K562 (cell line): Measurements from ENCODE around the gene AFG1L.

Experiments
- AFF4 ChIP-seq: sonication (generic); formaldehyde crosslinking; IDR thresholded peaks from 2 replicates; pipeline ENCODE4 v1.8.0; 2023; ENCODE audit warnings: mild to moderate bottlenecking, missing genetic modification reagents
- NR3C1 ChIP-seq: sonication (generic); formaldehyde crosslinking; IDR thresholded peaks from 2 replicates; pipeline ENCODE4 v1.8.1; 2022; ENCODE audit warnings: missing genetic modification reagents
- ZNF324 ChIP-seq: fragments of 250-450 bp; sonication (Bioruptor Pico); IDR thresholded peaks from 2 replicates; pipeline ENCODE4 v1.4.0; 2020; ENCODE audit warnings: mild to moderate bottlenecking

DNA sequence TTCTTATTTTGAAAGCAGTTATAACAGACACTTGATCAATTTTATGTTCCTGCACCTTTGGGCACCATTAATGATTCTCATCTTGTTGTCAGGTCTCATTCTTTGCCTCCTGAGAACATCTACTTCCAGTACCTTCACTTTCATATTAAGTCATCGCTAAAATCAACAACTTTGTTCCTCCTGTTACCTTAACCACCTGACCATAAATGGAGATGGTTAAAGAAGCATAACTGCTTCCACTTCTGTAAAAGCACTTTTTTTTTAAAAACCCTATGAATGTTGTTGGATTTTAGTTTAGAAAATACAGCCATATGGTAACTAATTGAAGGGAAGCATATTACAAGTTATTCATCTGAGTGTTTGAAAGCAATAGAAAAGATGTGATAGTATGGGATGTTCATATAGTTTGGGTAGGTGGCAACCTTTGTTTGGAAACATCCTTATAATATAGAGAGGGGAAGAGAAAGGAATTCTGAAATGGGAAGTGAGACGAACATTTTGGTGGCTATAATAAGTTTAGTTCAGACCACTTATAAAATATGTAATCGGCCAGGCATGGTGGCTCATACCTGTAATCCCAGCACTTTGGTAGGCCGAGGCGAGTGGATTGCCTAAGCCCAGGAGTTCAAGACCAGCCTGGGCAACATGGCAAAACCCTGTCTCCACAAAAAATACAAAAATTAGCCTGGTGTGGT lies 53.9 kb downstream of the AFG1L start:
- TF ChIP-seq NR3C1 (CRISPR knock-in tag) (no peak), ZNF324 (no peak), AFF4 (CRISPR knock-in tag) (no peak)
